Activated CD4-positive, CD25-positive, alpha-beta regulatory T cell treated with anti-CD3 and anti-CD28 coated beads, Interleukin-2, amount 50 U/mL, for 24 hours (primary cell): ENCODE measurements around the gene CLSTN2.

Experiments used
- ATAC-seq, 2 donors: fragments of 150-1000 bp; cut with Tn5 transposase; one replicate each; pipeline ENCODE4 v1.10.0; 2021; ENCODE audit warnings: mild to moderate bottlenecking in 1 of 2, moderate library complexity in 1 of 2

The CLSTN2 gene

DNA sequence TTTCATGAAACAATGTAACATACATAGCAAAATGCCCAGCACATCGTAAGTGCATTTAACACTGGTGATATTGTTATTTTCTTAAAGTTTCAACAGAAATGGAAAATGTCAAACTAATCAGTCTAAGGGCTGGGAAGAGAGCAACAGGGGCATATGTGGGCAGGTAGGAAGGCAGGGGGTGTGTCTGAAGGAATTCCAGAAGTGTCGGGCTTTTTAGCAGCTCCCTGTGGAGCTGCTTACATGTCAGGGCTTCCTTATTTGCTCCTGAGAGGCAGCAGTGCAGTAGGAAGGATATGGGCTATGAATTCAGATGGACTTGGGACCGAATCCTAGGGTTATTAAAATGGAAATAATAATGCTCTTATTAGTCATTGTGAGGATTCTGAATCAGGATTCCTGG lies 311.6 kb downstream of the CLSTN2 start:
- ATAC-seq: no peak

DNA sequence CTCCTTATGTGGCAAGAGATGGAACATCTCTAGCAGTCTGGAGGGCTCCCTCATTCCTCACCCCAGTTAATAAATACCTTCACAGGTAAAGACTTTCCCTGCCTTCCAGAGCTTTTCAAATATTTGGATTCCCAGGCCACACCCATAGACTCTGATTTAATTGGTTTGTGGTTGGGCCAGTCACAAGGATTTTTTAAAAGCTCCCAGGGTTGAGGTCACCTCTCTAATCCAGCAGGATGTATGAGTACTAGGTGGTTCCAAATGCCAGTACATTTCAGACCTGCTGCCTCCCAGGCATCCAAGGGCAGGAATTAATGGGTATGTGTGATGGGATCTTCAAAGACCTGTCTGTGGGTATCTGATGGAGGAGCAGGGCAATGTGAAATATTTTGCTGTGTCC lies 312.8 kb downstream of the CLSTN2 start:
- no peak for ATAC-seq

DNA sequence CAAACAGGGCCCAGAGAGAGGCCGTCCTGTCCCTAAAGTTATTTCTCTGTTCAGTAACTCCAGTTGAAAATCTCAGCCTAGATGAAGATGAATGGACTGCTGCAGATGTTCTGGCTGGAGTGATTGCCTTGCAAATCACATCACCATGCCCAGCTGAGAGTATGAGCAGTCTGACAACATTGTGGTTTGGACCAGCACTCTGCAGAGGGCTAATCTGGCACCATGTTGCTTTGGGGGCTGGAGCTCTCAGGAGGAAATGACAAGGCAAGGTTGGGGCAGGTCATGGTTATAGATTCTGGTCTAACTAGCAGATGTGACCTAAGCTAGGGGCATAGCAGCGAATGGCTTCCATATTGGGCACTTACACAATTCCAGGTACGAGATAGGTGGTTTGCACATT lies 314.2 kb downstream of the CLSTN2 start:
- no peak for ATAC-seq

GRCh38 chr3:140250010-140250855 lies 315.2 kb downstream of the CLSTN2 start:
- ATAC-seq: no peak

- no peak for ATAC-seq
Measured at GRCh38 chr3:140250945-140251344, 316.0 kb downstream of the CLSTN2 start.

DNA sequence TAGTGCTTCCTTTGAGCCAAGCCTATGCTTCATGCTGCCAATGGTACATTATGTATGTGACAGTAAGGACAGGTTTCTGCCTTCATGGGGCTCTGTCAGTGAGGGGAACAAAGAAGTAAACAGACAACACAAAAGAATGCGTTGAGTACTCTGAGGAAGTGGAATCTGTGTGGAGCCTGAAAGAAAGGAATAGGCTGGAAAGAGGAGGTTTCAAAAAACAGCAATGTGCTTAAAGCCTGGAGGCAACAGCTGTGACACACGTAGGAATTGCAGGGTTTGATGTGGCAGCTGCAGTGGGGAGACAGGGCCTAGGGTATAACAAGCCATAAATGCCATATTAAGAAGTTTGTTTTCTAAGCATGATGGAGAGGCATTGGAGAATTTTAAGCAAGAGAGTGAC lies 316.7 kb downstream of the CLSTN2 start:
- no peak for ATAC-seq

DNA sequence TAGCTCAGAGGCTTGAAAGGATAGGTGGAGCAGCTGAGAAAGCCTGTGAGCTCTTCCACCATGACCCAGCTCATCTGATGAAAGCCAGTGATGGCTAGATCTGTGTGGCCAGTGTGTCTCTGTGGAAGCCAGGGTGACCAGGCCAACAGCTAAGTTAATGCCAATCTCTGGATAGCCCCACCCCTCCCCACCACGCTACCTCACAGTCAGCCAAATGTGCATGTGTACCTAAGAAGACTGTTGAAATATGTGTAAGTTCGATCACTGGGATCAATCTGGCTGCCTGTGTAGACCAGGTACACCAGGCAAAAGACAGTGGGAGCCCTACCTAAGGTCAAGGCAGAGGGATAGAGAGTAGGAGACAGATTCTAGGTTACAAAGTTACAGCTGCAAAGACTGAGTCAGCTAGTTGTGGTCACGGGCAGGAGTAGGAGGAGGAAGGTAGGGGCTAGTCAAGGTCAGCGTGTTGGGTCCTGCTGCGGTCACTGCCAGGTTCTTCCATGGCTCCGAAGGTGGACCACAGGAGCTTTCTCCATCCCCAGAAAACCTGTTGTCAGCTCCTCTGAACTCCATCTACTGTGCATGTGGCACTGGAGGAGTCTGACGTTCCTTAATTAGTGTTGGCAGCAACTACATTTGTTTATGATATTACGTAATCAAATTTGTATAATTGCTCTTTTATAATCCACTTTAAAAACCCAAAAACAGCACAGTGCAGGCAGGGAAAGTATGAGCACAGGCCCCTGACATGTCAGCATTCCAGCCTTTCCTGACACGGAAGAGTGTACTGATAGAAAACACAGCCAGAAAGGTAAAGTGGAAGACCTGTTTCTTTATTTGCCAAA lies 318.0 kb downstream of the CLSTN2 start:
- ATAC-seq: no peak

DNA sequence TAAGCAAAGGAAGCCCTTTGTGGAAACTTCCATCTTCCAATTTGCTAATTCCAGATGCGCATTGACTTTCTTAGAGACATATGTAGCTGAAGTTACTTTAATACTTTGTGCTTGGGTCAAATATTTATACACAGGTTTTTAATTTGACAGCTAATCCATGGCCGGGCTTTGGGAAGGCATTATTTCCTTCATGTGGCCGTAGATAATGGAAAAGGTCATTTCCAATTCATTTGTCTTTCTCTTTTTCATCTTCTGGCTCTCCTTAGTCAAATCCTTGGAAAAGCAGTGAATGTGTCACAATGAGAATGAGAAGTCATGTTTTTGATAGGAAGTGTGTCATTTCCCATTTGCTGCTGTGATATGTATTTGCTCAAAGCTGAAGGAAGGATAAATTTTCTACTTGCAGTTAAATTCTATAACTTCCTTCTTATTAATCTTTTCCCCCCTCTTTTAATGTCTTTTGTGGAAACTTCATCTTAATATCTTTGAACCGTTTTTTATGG lies 323.3 kb downstream of the CLSTN2 start:
- ATAC-seq: no peak

GRCh38 chr3:140265302-140265701 lies 330.3 kb downstream of the CLSTN2 start:
- ATAC-seq: no peak

- ATAC-seq: no peak
Measured at GRCh38 chr3:140268103-140268502, 333.1 kb downstream of the CLSTN2 start.

DNA sequence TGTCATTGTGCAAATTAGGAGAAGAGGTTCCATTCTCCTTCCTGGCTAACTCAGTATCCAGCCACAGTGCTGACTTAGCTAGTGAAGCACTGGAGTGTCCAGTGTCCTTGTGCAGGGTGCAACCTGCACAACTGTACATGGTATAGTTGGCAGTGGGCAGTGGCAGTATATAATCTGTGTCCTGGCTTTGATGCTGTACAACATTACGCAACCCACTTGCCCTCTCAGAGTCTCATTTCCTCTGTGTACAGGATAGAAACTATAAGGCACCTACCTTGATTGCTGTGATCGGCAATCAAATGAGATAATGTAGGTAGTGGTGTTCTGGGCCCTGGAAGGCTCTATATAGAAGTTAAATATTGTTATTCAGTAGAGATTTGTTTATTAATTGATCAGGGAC lies 333.6 kb downstream of the CLSTN2 start:
- no peak for ATAC-seq

GRCh38 chr3:140270329-140270728 lies 335.3 kb downstream of the CLSTN2 start:
- ATAC-seq: no peak

- no peak for ATAC-seq
Measured at GRCh38 chr3:140273542-140274195, 338.7 kb downstream of the CLSTN2 start.

- ATAC-seq: no peak
Measured at GRCh38 chr3:140274429-140274828, 339.4 kb downstream of the CLSTN2 start.

GRCh38 chr3:140276703-140277102 lies 341.7 kb downstream of the CLSTN2 start:
- no peak for ATAC-seq

DNA sequence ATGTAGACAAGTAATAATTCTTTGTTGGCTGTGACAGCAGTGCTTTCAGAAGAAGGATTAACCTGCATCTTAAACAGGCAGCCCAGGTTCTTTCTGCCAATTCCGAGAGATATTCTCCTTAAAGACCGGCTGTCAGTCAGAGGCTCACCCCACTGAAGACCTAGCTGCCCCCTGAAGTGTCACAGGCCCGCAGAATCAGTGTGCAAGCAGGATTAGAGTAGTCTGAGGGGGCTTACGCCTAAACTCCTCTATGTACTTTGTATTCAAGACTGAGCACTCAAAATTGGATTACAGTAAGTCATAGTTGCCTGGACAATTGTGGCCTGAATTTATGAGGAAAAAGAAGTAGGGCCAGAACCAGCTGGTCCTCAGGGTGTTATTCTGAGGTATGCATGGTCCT lies 342.9 kb downstream of the CLSTN2 start:
- ATAC-seq: no peak

GRCh38 chr3:140284372-140284771 lies 349.4 kb downstream of the CLSTN2 start:
- no peak for ATAC-seq

DNA sequence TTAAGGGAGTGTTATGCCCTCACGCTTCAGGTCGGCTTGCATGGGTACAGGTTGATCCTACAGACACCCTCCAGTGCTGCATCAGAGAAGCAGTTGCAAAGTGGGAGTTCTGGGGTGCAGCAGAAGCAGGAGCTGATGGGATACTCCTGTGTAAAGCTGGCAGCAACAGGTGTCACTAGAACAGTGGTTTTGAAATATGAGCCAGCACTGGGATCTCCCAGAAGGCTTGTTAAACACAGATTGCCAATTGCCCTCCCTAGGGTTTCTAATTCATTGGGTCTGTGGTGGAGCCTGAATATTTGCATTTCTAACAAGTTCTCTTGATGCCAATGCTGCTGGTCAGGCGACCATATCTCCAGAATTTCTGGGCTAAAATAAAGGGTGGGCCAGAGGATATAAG lies 350.4 kb downstream of the CLSTN2 start:
- ATAC-seq: no peak

DNA sequence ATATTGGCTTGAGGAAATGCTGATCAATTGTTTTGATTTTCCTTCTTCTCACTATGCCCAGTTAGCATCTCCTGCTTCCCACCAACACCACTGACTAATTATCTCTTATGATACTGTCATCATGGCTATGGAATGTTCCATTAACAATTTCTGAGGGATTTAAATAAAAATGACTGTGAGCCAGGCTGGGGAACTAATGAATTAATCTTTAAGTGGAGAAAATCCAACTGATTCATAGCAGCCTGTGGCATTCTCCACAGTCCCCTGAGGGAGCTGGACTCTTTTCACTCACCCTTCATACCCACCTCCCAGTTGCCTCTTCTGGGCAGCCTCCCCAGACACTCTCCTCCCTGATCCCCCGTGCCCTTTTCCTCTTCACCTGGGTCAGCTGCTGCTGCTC lies 353.6 kb downstream of the CLSTN2 start:
- no peak for ATAC-seq

GRCh38 chr3:140290105-140290504 lies 355.1 kb downstream of the CLSTN2 start:
- ATAC-seq: no peak

DNA sequence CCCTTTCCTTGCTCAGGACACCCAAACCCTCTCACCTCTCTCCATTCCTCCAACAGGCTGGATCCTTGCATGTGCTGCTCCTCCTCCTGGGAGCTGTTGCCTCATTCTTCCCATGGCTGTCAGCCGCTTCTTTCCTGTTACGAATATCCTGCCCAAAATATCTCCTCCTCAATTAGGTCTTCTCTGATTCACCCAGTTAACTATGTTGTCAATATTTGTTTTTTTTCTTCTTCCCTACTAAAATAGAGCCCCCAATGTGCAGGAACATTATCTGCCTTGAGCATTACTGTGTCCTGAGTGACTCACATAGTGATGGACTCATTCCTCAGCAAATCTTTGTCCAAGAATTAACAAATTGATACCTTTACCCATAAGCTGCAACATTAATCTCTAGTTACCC lies 357.2 kb downstream of the CLSTN2 start:
- ATAC-seq: no peak

DNA sequence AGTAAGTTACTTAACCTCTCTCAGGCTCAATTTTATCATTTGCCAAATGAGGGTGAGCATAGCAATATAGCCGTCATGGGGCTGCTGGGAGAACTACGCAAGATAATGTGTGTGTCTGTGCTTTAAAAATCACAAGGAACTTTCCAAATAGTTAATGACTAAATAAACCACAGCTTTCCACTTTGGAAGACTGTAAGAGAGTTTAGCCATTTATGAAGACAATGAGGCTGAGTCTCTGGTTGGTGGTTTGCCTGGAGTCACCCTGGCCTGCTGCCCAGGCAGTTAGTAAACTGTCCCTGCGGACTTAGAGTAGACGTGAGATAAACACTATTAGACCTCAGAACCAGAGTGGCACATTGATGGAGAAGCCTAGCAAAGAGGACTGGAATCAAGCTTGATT lies 357.7 kb downstream of the CLSTN2 start:
- ATAC-seq: no peak

GRCh38 chr3:140294058-140294457 lies 359.1 kb downstream of the CLSTN2 start:
- ATAC-seq: no peak
